Cardiac muscle cell (in vitro differentiated cells and primary cell): Measurements from ENCODE around the gene EYA4. TPM values are rescaled to one million over a fixed set of nuclear protein-coding genes. Genes with fewer than 3 reads are reported as not detected.

Source experiments
- DNase-seq, 2 donors: peaks; one replicate each; pipeline versions ENCODE4 v3.0.0 to v3.0.0-alpha.2; 2010 to 2017; ENCODE audit warnings: low read depth in 1 of 2, low spot score in 1 of 2
- H3K27ac ChIP-seq: fragments of 200-600 bp; sonication (generic); 2 replicates; pipeline ENCODE4 v1.5.1; 2016
- H3K27me3 ChIP-seq: fragments of 200-600 bp; sonication (generic); 2 replicates; pipeline ENCODE4 v1.6.0; 2016; ENCODE audit warnings: control low read depth
- H3K36me3 ChIP-seq: fragments of 200-600 bp; sonication (generic); 2 replicates; pipeline ENCODE4 v1.5.1; 2016; ENCODE audit warnings: control low read depth
- H3K4me1 ChIP-seq: fragments of 200-600 bp; sonication (generic); 2 replicates; pipeline ENCODE4 v1.8.1; 2017; ENCODE audit warnings: low read depth, mild to moderate bottlenecking, mixed run types
- H3K4me3 ChIP-seq: fragments of 200-600 bp; sonication (generic); 2 replicates; pipeline ENCODE4 v1.5.1; 2016; ENCODE audit warnings: mild to moderate bottlenecking
- H3K9me3 ChIP-seq: fragments of 200-600 bp; sonication (generic); 2 replicates; pipeline ENCODE4 v1.5.1; 2017; ENCODE audit warnings: low read depth, mild to moderate bottlenecking, control low read depth
- CTCF ChIP-seq: IDR thresholded peaks from 2 replicates; pipeline ENCODE4 v1.5.1; 2012; ENCODE audit warnings: low read depth, mild to moderate bottlenecking, low read length
- polyA plus RNA-seq: library from polyadenylated mRNA; unstranded; fragments of >200 nt; fragmentation: Nextera tagmentation; extraction: Ambion mirVana; gene quantifications from 2 replicates; pipeline ENCODE4 v1.2.1, GENCODE V29; 2016
- total RNA-seq: library from RNA; depleted of rRNA; stranded (reverse); fragments of >200 nt; gene quantifications from 2 replicates; pipeline ENCODE4 v1.2.3, GENCODE V29; 2016

EYA4 gene
- total and polyA plus RNA-seq, 2 experiments from 2014 or later, result 0.03 to 0.11 TPM

- Histone ChIP-seq H3K27ac (no peak overlapping the region), H3K9me3 (no peaks in the 10 kb centered on the region), H3K27me3 (no peaks in the 10 kb centered on the region), H3K4me3 (no peak overlapping the region), H3K36me3 (no peaks in the 10 kb centered on the region), H3K4me1 (no peaks in the 10 kb centered on the region)
- DNase-seq, result peak in 1 of 2 donors; percentile 13
- TF ChIP-seq CTCF, result no peak
Measured at GRCh38 chr6:133467231-133467981, 226.2 kb downstream of the EYA4 start.

DNA sequence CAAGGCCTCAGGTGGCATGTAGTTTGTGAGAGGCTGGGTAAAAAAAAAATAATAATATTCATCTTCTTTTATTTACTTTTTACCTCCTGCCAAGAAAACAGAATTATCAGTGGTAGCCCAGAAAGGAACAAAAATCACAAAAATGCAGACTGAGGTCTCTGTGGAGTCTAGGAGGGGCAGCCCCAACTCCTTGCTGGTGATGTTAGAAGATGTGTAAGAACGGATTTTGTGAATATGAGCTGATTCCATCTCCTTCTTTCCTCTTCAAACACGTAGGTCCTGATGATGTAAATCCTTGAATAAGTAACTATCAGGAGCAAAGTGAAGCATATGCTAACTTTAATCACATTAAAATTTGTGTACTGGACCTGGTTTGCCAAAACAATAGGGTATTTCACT is 226.8 kb downstream of the EYA4 start:
- no peaks in the 10 kb centered on the region for H3K36me3 ChIP-seq
- no peak for TF ChIP-seq CTCF
- no peaks in the 10 kb centered on the region for H3K27me3 ChIP-seq
- peak in 1 of 2 donors; percentile 58 for DNase-seq
- no peak overlapping the region for H3K27ac ChIP-seq
- no peaks in the 10 kb centered on the region for H3K9me3 ChIP-seq
- no peaks in the 10 kb centered on the region for H3K4me1 ChIP-seq
- H3K4me3 ChIP-seq, result no peak overlapping the region

DNA sequence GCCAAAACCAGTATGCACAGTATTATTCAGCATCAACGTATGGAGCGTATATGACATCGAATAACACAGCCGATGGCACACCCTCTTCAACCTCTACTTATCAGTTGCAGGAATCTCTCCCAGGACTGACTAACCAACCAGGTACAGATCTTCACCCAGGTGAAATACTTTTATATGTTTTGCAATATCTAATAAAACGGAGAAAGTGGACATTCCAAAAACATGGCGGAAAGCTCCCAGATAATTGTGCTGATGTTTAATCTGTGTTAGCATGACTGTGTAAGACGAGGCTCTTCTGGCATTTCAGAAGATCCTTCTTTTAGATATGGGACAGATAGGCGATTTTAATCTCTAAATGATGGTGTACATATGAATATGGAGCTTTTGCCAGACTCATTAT is 227.4 kb downstream of the EYA4 start:
- TF ChIP-seq CTCF, result no peak
- H3K36me3 ChIP-seq, result no peaks in the 10 kb centered on the region
- no peak for DNase-seq
- H3K27ac ChIP-seq, result no peak overlapping the region
- no peak overlapping the region for H3K4me3 ChIP-seq
- no peaks in the 10 kb centered on the region for H3K9me3 ChIP-seq
- H3K4me1 ChIP-seq, result no peaks in the 10 kb centered on the region
- no peaks in the 10 kb centered on the region for H3K27me3 ChIP-seq

DNA sequence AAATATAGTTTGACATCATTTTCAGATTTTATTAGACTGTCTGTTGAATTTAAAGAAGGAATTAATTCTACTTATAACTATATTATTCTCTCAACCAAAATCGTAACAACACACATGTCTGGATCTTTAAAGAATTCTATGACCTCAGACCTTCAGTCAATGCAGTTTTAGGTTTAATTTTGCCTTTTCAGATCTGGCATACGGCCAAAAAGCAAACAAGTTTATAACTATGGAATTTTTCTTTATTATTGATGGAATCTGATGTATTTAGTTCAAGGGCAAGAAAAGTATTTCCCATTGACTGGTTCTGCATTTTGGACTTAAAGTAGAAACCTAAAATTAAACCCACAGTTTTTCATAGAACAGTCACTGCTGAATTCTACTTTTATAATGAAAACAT is 233.4 kb downstream of the EYA4 start:
- Histone ChIP-seq H3K36me3 (no peaks in the 10 kb centered on the region), H3K4me1 (no peaks in the 10 kb centered on the region), H3K27ac (no peak overlapping the region), H3K9me3 (no peaks in the 10 kb centered on the region), H3K4me3 (no peak overlapping the region), H3K27me3 (no peaks in the 10 kb centered on the region)
- DNase-seq, result no peak
- TF ChIP-seq CTCF, result no peak

- no peak for TF ChIP-seq CTCF
- Histone ChIP-seq H3K36me3 (no peaks in the 10 kb centered on the region), H3K4me3 (no peak overlapping the region), H3K4me1 (no peaks in the 10 kb centered on the region), H3K9me3 (no peaks in the 10 kb centered on the region), H3K27ac (no peak overlapping the region), H3K27me3 (no peaks in the 10 kb centered on the region)
- no peak for DNase-seq
Measured at GRCh38 chr6:133478673-133479072, 237.5 kb downstream of the EYA4 start.
